ENCODE results near the gene HOXD10.

The HOXD10 gene

GRCh38 chr2:176151442-176152287 lies 35.1 kb downstream of the HOXD10 start, which contains the start of gene HOXD4:
Gene HOXD4, plus strand, starts transcription at chr2:176151550. Its CDS starts 84 bp downstream, at chr2:176151634.
- DNase-seq (ENCODE audit: low read depth in 2 of 2): no peak

- no peak for DNase-seq (ENCODE audit: low read depth in 2 of 2)
Measured at GRCh38 chr2:176152350-176153181, 36.0 kb downstream of the HOXD10 start.

- no peak for DNase-seq (ENCODE audit: low read depth in 2 of 2)
Measured at GRCh38 chr2:176154576-176155252, 38.1 kb downstream of the HOXD10 start.

GRCh38 chr2:176155356-176156044 lies 38.9 kb downstream of the HOXD10 start:
- DNase-seq (ENCODE audit: low read depth in 2 of 2): no peak

GRCh38 chr2:176156301-176156806 lies 39.8 kb downstream of the HOXD10 start:
- DNase-seq (ENCODE audit: low read depth in 2 of 2): no peak

- no peak for DNase-seq (ENCODE audit: low read depth in 2 of 2)
Measured at GRCh38 chr2:176156807-176157498, 40.4 kb downstream of the HOXD10 start, which contains the start of gene HOXD3. Gene HOXD3, plus strand, starts transcription at chr2:176157307. Its CDS starts 11,808 bp downstream, at chr2:176169115.

- DNase-seq (ENCODE audit: low read depth in 2 of 2): no peak
Measured at GRCh38 chr2:176157499-176158185, 41.1 kb downstream of the HOXD10 start.

- DNase-seq (ENCODE audit: low read depth in 2 of 2): no peak
Measured at GRCh38 chr2:176158186-176158591, 41.6 kb downstream of the HOXD10 start.

- DNase-seq (ENCODE audit: low read depth in 2 of 2): no peak
Measured at GRCh38 chr2:176158855-176159662, 42.5 kb downstream of the HOXD10 start.

- no peak for DNase-seq (ENCODE audit: low read depth in 2 of 2)
Measured at GRCh38 chr2:176159663-176160250, 43.2 kb downstream of the HOXD10 start.

- no peak for DNase-seq (ENCODE audit: low read depth in 2 of 2)
Measured at GRCh38 chr2:176160251-176160985, 43.8 kb downstream of the HOXD10 start.

GRCh38 chr2:176160986-176161824 lies 44.6 kb downstream of the HOXD10 start:
- no peak for DNase-seq (ENCODE audit: low read depth in 2 of 2)

- no peak for DNase-seq (ENCODE audit: low read depth in 2 of 2)
Measured at GRCh38 chr2:176161825-176162626, 45.4 kb downstream of the HOXD10 start.

- no peak for DNase-seq (ENCODE audit: low read depth in 2 of 2)
Measured at GRCh38 chr2:176162911-176163671, 46.5 kb downstream of the HOXD10 start.

- DNase-seq (ENCODE audit: low read depth in 2 of 2): no peak
Measured at GRCh38 chr2:176163672-176164056, 47.1 kb downstream of the HOXD10 start.

Measured in stimulated activated CD8-positive, alpha-beta memory T cell treated with anti-CD3 and anti-CD28 coated beads, Interleukin-2, amount 100 ng/mL, for 1 hour (primary cell).